Measurements from ENCODE around the gene EPHA4. TPM values are rescaled to one million over a fixed set of nuclear protein-coding genes. Genes with fewer than 3 reads are reported as not detected.

EPHA4 gene
- total and polyA plus RNA-seq, 12 donors, result 3.4 to 51.3 (median 18.6) TPM

GRCh38 chr2:221372907-221373306 is 199.2 kb downstream of the EPHA4 start:
- Histone ChIP-seq H3K9me3 (peaks cover 0 to 4% (median 0%) of the 10 kb centered on the region in 11 donors), H3K27me3 (peaks cover 0 to 6% (median 0%) of the 10 kb centered on the region in 7 donors), H3K4me3 (no peak overlapping the region), H3K36me3 (no peaks in the 10 kb centered on the region), H3K4me1 (peaks cover 0 to 9% (median 0%) of the 10 kb centered on the region in 9 donors), H3K27ac (no peak overlapping the region)
- ATAC-seq (no peak), DNase-seq (no peak)
- intact Hi-C loops (cut with DNase I), result loop anchor here in 1 of 10 donors (1.0 kb wide), 1 partner anchor 15 kb away; no protein-coding TSS in a partner anchor
- WGBS, 2 donors, result 87 to 91% methylated on average over 7 of the region's 7 CpGs
- TF ChIP-seq, protein P1, sequence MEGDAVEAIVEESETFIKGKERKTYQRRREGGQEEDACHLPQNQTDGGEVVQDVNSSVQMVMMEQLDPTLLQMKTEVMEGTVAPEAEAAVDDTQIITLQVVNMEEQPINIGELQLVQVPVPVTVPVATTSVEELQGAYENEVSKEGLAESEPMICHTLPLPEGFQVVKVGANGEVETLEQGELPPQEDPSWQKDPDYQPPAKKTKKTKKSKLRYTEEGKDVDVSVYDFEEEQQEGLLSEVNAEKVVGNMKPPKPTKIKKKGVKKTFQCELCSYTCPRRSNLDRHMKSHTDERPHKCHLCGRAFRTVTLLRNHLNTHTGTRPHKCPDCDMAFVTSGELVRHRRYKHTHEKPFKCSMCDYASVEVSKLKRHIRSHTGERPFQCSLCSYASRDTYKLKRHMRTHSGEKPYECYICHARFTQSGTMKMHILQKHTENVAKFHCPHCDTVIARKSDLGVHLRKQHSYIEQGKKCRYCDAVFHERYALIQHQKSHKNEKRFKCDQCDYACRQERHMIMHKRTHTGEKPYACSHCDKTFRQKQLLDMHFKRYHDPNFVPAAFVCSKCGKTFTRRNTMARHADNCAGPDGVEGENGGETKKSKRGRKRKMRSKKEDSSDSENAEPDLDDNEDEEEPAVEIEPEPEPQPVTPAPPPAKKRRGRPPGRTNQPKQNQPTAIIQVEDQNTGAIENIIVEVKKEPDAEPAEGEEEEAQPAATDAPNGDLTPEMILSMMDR (IDR thresholded peaks at IDR 0.05), result no peak

GRCh38 chr2:221372159-221372884 is 199.8 kb downstream of the EPHA4 start:
- Histone ChIP-seq H3K36me3 (no peaks in the 10 kb centered on the region), H3K9me3 (peaks cover 0 to 4% (median 0%) of the 10 kb centered on the region in 11 donors), H3K27me3 (peaks cover 0 to 6% (median 0%) of the 10 kb centered on the region in 7 donors), H3K4me1 (peaks cover 0 to 9% (median 0%) of the 10 kb centered on the region in 9 donors), H3K27ac (no peak overlapping the region), H3K4me3 (no peak overlapping the region)
- ATAC-seq (no peak), DNase-seq (no peak)
- intact Hi-C loops (cut with DNase I), result no loop called here
- TF ChIP-seq, protein P1 (IDR thresholded peaks at IDR 0.05), result no peak
- 64 to 67% methylated on average over 9 of the region's 9 CpGs for WGBS, 2 donors

DNA sequence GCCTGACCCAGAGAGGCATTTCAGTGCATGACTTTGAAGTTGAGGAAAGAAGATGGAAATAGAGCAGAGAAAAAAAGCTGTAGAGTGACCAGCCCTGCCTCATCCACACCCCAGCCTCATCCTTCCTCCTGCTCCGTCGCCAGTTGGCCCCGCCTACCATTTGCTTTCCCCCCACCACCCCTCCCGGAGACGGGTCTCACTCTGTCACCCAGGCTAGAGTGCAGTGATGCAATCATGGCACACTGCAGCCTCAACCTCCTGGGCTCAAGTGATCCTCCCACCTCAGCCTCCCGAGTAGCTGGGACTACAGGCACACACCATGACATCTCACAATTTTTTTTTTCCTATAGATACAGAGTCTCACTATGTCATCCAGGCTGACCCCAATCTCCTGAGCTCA is 200.8 kb downstream of the EPHA4 start:
- Histone ChIP-seq H3K4me1 (peaks cover 0 to 9% (median 0%) of the 10 kb centered on the region in 9 donors), H3K4me3 (no peak overlapping the region), H3K27ac (no peak overlapping the region), H3K36me3 (no peaks in the 10 kb centered on the region), H3K9me3 (peaks cover 0 to 4% (median 0%) of the 10 kb centered on the region in 11 donors), H3K27me3 (peaks cover 0 to 6% (median 0%) of the 10 kb centered on the region in 7 donors)
- ATAC-seq (no peak), DNase-seq (no peak)
- 88 to 89% methylated on average over 6 of the region's 6 CpGs for WGBS, 2 donors
- intact Hi-C loops (cut with DNase I), result no loop called here
- TF ChIP-seq, protein P1 (IDR thresholded peaks at IDR 0.05), result no peak

DNA sequence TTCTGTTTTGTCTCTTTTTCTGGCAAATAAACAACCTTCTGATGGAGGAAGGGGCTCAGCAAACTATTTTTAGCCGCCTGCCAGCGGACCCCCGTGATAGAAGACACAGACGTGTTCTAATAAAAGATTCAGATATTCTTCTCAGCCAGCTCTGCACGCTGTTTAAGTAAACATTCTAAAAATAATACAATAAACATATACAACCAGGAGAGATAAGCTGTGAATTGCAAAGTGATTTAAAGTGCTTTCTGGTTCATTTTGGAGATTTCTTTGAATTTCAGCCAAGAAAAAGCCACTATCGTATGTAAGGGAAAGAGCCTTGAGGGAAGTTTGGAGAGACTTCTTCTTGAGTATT is 201.3 kb downstream of the EPHA4 start:
- Histone ChIP-seq H3K4me1 (peaks cover 0 to 9% (median 0%) of the 10 kb centered on the region in 9 donors), H3K27ac (no peak overlapping the region), H3K36me3 (no peaks in the 10 kb centered on the region), H3K4me3 (no peak overlapping the region), H3K27me3 (peaks cover 0 to 6% (median 0%) of the 10 kb centered on the region in 7 donors), H3K9me3 (peaks cover 0 to 4% (median 0%) of the 10 kb centered on the region in 11 donors)
- intact Hi-C loops (cut with DNase I), result no loop called here
- TF ChIP-seq, protein P1 (IDR thresholded peaks at IDR 0.05), result no peak
- ATAC-seq, result no peak
- no peak for DNase-seq
- WGBS, 2 donors, result 18 to 33% methylated on average over 6 of the region's 6 CpGs
